Tibial nerve (tissue), 4 donors: ENCODE measurements around the gene BCL2L11. TPM values are rescaled to one million over a fixed set of nuclear protein-coding genes. Genes with fewer than 3 reads are reported as not detected.
A peak's percentile ranks its signal among the peaks of the same experiment; 100 is the strongest.

Experiments
- DNase-seq, 2 donors: peaks; one replicate each; pipeline ENCODE4 v3.0.0-alpha.2; 2019; ENCODE audit warnings: low spot score in 2 of 2
- H3K27ac ChIP-seq, 4 donors: fragments of 200-600 bp; sonication (generic) in 3 of 4; one replicate each; pipeline ENCODE4 v1.5.1; 2017 to 2019; ENCODE audit warnings: mild to moderate bottlenecking in 1 of 4
- H3K27me3 ChIP-seq, 2 donors: fragments of 200-600 bp; sonication (generic) in 1 of 2; one replicate each; pipeline versions ENCODE4 v1.5.1 to v1.6.0; 2017 to 2019
- H3K36me3 ChIP-seq, 3 donors: fragments of 200-600 bp; sonication (generic); one replicate each; pipeline ENCODE4 v1.5.1; 2018 to 2019
- H3K4me1 ChIP-seq, 4 donors: fragments of 200-600 bp; sonication (generic) in 3 of 4; one replicate each; pipeline ENCODE4 v1.5.1; 2017 to 2019
- H3K4me3 ChIP-seq, 4 donors: fragments of 200-600 bp; sonication (generic) in 3 of 4; one replicate each; pipeline ENCODE4 v1.5.1; 2017 to 2019; ENCODE audit warnings: mild to moderate bottlenecking in 1 of 4, moderate library complexity in 1 of 4
- H3K9me3 ChIP-seq, 4 donors: fragments of 200-600 bp; sonication (generic) in 3 of 4; one replicate each; pipeline ENCODE4 v1.5.1; 2017 to 2019
- CTCF ChIP-seq, 5 experiments: fragments of 200-600 bp in 3 of 5; fragments of 450-650 bp in 2 of 5; sonication (generic) in 3 of 5; IDR thresholded peaks; one replicate each; pipeline ENCODE4 v1.5.1; 2016 to 2019; ENCODE audit warnings: antibody characterized with exemption in 5 of 5, mild to moderate bottlenecking in 3 of 5, moderate library complexity in 2 of 5
- EP300 ChIP-seq, 2 donors: sonication (generic); formaldehyde crosslinking; IDR thresholded peaks; one replicate each; pipeline ENCODE4 v1.6.1; 2017; ENCODE audit warnings: antibody characterized with exemption in 2 of 2, mild to moderate bottlenecking in 1 of 2
- POLR2A ChIP-seq, 2 donors: fragments of 450-650 bp; IDR thresholded peaks; one replicate each; pipeline ENCODE4 v1.6.1; 2017; ENCODE audit warnings: antibody characterized with exemption in 2 of 2, mild to moderate bottlenecking in 2 of 2, moderate library complexity in 2 of 2
- WGBS, 2 donors: methylation state at CpG; one replicate each; pipeline ENCODE4 v1.1.5; 2018; 5-methylcytosine and 5-hydroxymethylcytosine counted together
- total RNA-seq, 4 donors: library from RNA; depleted of rRNA; stranded (reverse); fragments of >200 nt; gene quantifications; one replicate each; pipeline ENCODE4 v1.1.0, GENCODE V29; 2016

The BCL2L11 gene
- total RNA-seq, 4 donors from 2014 or later: 8.7 to 36.5 (median 25.8) TPM

DNA sequence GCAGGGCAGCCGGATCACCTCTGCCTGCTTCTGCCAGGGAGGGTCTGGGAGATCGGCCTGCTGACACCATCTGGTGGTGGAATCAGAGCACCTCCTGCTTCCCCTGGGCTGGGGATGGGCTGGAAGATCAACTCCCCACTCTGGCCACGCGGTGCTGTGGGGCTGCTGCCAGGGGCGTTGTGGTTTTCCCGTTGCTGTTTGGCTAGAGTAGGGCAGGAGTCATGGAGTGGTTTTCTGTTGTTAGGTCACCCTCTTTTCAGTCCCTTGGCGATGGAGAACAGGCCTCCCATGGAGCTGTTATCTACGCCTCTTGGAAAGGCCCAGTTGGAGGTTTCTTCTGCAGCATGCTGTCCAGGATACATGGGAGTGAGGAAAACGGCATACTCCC is 15.2 kb downstream of the BCL2L11 start:
- 71 to 81% methylated on average over 9 of the region's 9 CpGs for WGBS, 2 donors
- peak in 1 of 2 donors; percentile 23 for DNase-seq

GRCh38 chr2:111138839-111139238 is 18.1 kb downstream of the BCL2L11 start:
- H3K36me3 ChIP-seq: peaks cover 0 to 7% (median 0%) of the 10 kb centered on the region in 3 donors
- WGBS, 2 donors: 75 to 81% methylated on average over 5 of the region's 5 CpGs
- no peaks in the 10 kb centered on the region for H3K27me3 ChIP-seq
- DNase-seq: no peak
- no peaks in the 10 kb centered on the region for H3K9me3 ChIP-seq
- TF ChIP-seq EP300 (IDR thresholded peaks at IDR 0.05) (no peak), CTCF (IDR thresholded peaks at IDR 0.05) (no peak), POLR2A (IDR thresholded peaks at IDR 0.05) (no peak)
- H3K4me3 ChIP-seq: no peak overlapping the region
- H3K27ac ChIP-seq: no peak overlapping the region
- peaks cover 0 to 3% (median 0%) of the 10 kb centered on the region in 4 donors for H3K4me1 ChIP-seq

More for the DNA sequence above, 15.2 kb downstream of the BCL2L11 start:
- Histone ChIP-seq H3K4me3 (no peak overlapping the region), H3K27ac (no peak overlapping the region), H3K36me3 (peaks cover 0 to 6% (median 0%) of the 10 kb centered on the region in 3 donors), H3K4me1 (peaks cover 0 to 3% (median 0%) of the 10 kb centered on the region in 4 donors), H3K27me3 (no peaks in the 10 kb centered on the region), H3K9me3 (no peaks in the 10 kb centered on the region)
- TF ChIP-seq POLR2A (IDR thresholded peaks at IDR 0.05) (no peak), CTCF (IDR thresholded peaks at IDR 0.05) (no peak), EP300 (IDR thresholded peaks at IDR 0.05) (no peak)

DNA sequence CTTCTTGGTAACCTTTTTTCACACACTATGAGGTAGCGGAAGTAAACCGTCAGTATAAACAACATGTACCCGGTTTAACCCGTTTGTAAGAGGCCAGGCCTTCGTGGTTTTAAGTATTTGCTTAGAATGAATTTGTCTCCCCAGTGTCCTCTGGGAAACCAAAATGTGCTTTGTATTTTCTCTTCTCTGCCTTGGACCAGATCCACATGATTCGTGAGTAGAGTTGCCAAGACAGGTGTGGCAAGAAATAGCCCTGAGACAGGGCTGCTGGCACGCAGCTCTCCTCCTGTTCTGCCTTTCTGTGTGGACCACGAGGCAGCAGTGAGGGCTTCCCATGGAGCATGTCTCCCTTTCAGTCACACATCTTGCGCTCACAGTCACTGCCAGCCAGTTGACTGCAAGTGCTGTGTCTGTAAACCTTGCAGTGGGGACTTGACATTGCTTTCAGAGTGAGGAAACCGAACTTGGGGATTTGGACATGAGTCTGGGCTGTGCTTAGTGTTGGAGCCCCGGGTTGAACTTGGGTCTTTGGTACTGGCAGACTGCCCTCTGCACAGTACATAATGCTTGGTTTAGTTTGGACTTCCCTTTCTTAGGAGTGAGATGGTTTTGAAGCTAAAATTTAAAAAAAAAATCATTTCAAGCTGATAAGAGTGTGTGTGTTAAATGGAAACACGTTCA is 19.1 kb downstream of the BCL2L11 start:
- H3K27me3 ChIP-seq: no peaks in the 10 kb centered on the region
- H3K36me3 ChIP-seq: peaks cover 0 to 7% (median 0%) of the 10 kb centered on the region in 3 donors
- no peak overlapping the region for H3K27ac ChIP-seq
- WGBS, 2 donors: 66 to 70% methylated on average over 12 of the region's 12 CpGs
- H3K4me1 ChIP-seq: peaks cover 0 to 3% (median 0%) of the 10 kb centered on the region in 4 donors
- no peaks in the 10 kb centered on the region for H3K9me3 ChIP-seq
- TF ChIP-seq EP300 (IDR thresholded peaks at IDR 0.05) (no peak), POLR2A (IDR thresholded peaks at IDR 0.05) (no peak), CTCF (IDR thresholded peaks at IDR 0.05) (no peak)
- H3K4me3 ChIP-seq: no peak overlapping the region
- DNase-seq: no peak

GRCh38 chr2:111140815-111141214 is 20.1 kb downstream of the BCL2L11 start:
- Histone ChIP-seq H3K4me1 (peaks cover 0 to 3% (median 0%) of the 10 kb centered on the region in 4 donors), H3K4me3 (no peak overlapping the region), H3K27ac (no peak overlapping the region), H3K36me3 (peaks cover 0 to 7% (median 0%) of the 10 kb centered on the region in 3 donors), H3K27me3 (no peaks in the 10 kb centered on the region), H3K9me3 (no peaks in the 10 kb centered on the region)
- TF ChIP-seq POLR2A (IDR thresholded peaks at IDR 0.05) (no peak), CTCF (IDR thresholded peaks at IDR 0.05) (no peak), EP300 (IDR thresholded peaks at IDR 0.05) (no peak)
- 94 to 97% methylated on average over 4 of the region's 4 CpGs for WGBS, 2 donors
- no peak for DNase-seq

DNA sequence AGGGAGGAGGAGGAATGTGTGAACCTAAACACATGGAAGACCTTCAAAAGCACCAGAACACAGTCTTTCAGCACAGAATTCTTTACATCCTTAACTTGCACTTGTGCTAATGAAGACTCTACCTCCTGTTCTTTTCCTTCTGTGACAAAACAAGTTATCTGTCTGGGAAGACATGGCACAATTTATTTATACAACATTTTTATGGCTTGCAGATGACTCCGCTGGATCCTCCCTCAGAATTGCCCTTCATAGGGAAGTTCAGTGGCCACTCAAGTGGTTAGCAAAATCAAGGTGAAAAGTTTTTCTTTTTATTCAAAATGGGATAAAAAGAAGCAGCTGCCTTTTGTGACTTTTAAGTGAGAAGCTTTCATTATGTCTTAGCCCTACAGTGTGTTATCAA is 21.4 kb downstream of the BCL2L11 start:
- Histone ChIP-seq H3K4me1 (peaks cover 0 to 3% (median 0%) of the 10 kb centered on the region in 4 donors), H3K4me3 (no peak overlapping the region), H3K36me3 (peaks cover 0 to 3% (median 0%) of the 10 kb centered on the region in 3 donors), H3K9me3 (no peaks in the 10 kb centered on the region), H3K27ac (no peak overlapping the region), H3K27me3 (no peaks in the 10 kb centered on the region)
- DNase-seq: no peak
- no peak for TF ChIP-seq CTCF (IDR thresholded peaks at IDR 0.05)
- TF ChIP-seq POLR2A (IDR thresholded peaks at IDR 0.05): no peak
- no peak for TF ChIP-seq EP300 (IDR thresholded peaks at IDR 0.05)
- WGBS, 2 donors: 93 to 100% methylated on average over 1 of the region's 1 CpG
